KMS-11 (cell line): ENCODE results near the gene MYLIP.

Experiments
- H2AFZ ChIP-seq: fragments of 200-600 bp; sonication (generic); 2 replicates; pipeline ENCODE4 v1.6.1; 2016; ENCODE audit warnings: antibody characterized with exemption, mixed run types, low read depth
- H3K27ac ChIP-seq: fragments of 200-600 bp; sonication (generic); 2 replicates; pipeline ENCODE4 v1.6.1; 2016; ENCODE audit warnings: mild to moderate bottlenecking, mixed run types
- H3K27me3 ChIP-seq: fragments of 200-600 bp; sonication (generic); 2 replicates; pipeline ENCODE4 v1.6.1; 2017; ENCODE audit warnings: mild to moderate bottlenecking, low read depth, mixed run types, moderate library complexity; ENCODE audit not compliant: insufficient read depth
- H3K36me3 ChIP-seq: fragments of 200-600 bp; sonication (generic); 2 replicates; pipeline ENCODE4 v1.6.1; 2017; ENCODE audit warnings: mild to moderate bottlenecking, mixed run types; ENCODE audit not compliant: insufficient read depth
- H3K4me1 ChIP-seq: fragments of 200-600 bp; sonication (generic); 2 replicates; pipeline ENCODE4 v1.6.1; 2016; ENCODE audit warnings: mild to moderate bottlenecking, low read depth, mixed run types; ENCODE audit not compliant: poor library complexity, severe bottlenecking
- H3K4me2 ChIP-seq: fragments of 200-600 bp; sonication (generic); 2 replicates; pipeline ENCODE4 v1.7.0; 2016; ENCODE audit warnings: mild to moderate bottlenecking, mixed run types
- H3K4me3 ChIP-seq: fragments of 200-600 bp; sonication (generic); IDR thresholded peaks from 2 replicates; pipeline ENCODE4 v1.6.1; 2017; ENCODE audit warnings: low read depth, low read length, mixed read lengths; ENCODE audit not compliant: insufficient read depth
- H3K79me2 ChIP-seq: fragments of 200-600 bp; sonication (generic); 2 replicates; pipeline ENCODE4 v1.6.1; 2016; ENCODE audit warnings: low read depth, mixed run types; ENCODE audit not compliant: insufficient read depth
- H3K9ac ChIP-seq: fragments of 200-600 bp; sonication (generic); 2 replicates; pipeline ENCODE4 v1.6.1; 2016; ENCODE audit warnings: mild to moderate bottlenecking, mixed run types
- H4K20me1 ChIP-seq: fragments of 200-600 bp; sonication (generic); 2 replicates; pipeline ENCODE4 v1.6.1; 2016; ENCODE audit warnings: mild to moderate bottlenecking, mixed run types; ENCODE audit not compliant: insufficient read depth
- CTCF ChIP-seq: fragments of 200-600 bp; sonication (generic); conservative IDR thresholded peaks from 2 replicates; pipeline ENCODE4 v1.6.1; 2017; ENCODE audit warnings: low read depth, mild to moderate bottlenecking, antibody characterized with exemption, low read length, moderate library complexity, mixed read lengths

Gene MYLIP

GRCh38 chr6:16139556-16139955 is 10.7 kb downstream of the MYLIP start:
- H3K27ac ChIP-seq: no peak overlapping the region
- peaks cover 70% of the 10 kb centered on the region for H3K79me2 ChIP-seq
- TF ChIP-seq CTCF: no peak
- no peak overlapping the region for H3K4me2 ChIP-seq
- peaks cover 39% of the 10 kb centered on the region for H3K4me1 ChIP-seq
- H3K4me3 ChIP-seq: no peak overlapping the region
- H3K36me3 ChIP-seq: peaks cover 4% of the 10 kb centered on the region; the same call in 1 of the 2 replicates
- no peak overlapping the region for H2AFZ ChIP-seq
- no peak overlapping the region for H3K9ac ChIP-seq
- no peaks in the 10 kb centered on the region for H3K27me3 ChIP-seq
- peaks cover 19% of the 10 kb centered on the region for H4K20me1 ChIP-seq

GRCh38 chr6:16140607-16141006 is 11.7 kb downstream of the MYLIP start:
- H3K4me1 ChIP-seq: peaks cover 29% of the 10 kb centered on the region
- H3K4me3 ChIP-seq: no peak overlapping the region
- no peaks in the 10 kb centered on the region for H3K27me3 ChIP-seq
- H3K79me2 ChIP-seq: peaks cover 63% of the 10 kb centered on the region
- H3K27ac ChIP-seq: no peak overlapping the region
- peaks cover 4% of the 10 kb centered on the region; the same call in 1 of the 2 replicates for H3K36me3 ChIP-seq
- TF ChIP-seq CTCF: no peak
- H3K9ac ChIP-seq: no peak overlapping the region
- no peak overlapping the region for H3K4me2 ChIP-seq
- no peak overlapping the region for H2AFZ ChIP-seq
- peaks cover 17% of the 10 kb centered on the region for H4K20me1 ChIP-seq

DNA sequence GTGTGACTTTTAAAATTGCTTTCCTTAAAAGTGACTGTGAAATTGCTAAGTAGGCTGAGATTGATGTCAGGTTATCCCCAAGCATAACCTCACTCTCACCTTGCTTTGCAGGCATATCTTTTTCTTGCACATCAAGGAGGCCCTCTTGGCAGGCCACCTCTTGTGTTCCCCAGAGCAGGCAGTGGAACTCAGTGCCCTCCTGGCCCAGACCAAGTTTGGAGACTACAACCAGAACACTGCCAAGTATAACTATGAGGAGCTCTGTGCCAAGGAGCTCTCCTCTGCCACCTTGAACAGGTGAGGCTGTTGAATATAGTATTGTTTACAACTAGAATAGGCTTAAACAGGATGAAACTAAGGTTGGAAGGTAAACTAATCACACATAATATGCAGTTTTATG is 12.6 kb downstream of the MYLIP start:
- peaks cover 17% of the 10 kb centered on the region for H4K20me1 ChIP-seq
- H3K36me3 ChIP-seq: peaks cover 4% of the 10 kb centered on the region; the same call in 1 of the 2 replicates
- TF ChIP-seq CTCF: no peak
- H3K4me3 ChIP-seq: no peak overlapping the region
- H3K27me3 ChIP-seq: no peaks in the 10 kb centered on the region
- H2AFZ ChIP-seq: no peak overlapping the region
- H3K9ac ChIP-seq: no peak overlapping the region
- H3K4me2 ChIP-seq: no peak overlapping the region
- H3K4me1 ChIP-seq: peaks cover 20% of the 10 kb centered on the region
- H3K79me2 ChIP-seq: peaks cover 61% of the 10 kb centered on the region
- no peak overlapping the region for H3K27ac ChIP-seq

DNA sequence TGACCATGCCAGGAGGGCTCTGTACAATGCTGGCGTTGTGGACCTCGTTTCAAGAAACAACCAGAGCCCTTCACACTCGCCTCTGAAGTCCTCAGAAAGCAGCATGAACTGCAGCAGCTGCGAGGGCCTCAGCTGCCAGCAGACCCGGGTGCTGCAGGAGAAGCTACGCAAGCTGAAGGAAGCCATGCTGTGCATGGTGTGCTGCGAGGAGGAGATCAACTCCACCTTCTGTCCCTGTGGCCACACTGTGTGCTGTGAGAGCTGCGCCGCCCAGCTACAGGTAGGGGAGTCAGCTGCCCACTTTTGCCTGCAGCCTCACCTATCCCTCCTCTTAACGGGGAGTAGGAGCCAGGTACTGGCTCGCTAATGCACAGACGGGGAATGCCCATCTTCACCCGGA is 16.2 kb downstream of the MYLIP start:
- peaks cover 4% of the 10 kb centered on the region; the same call in 1 of the 2 replicates for H3K36me3 ChIP-seq
- H3K9ac ChIP-seq: no peak overlapping the region
- H3K27ac ChIP-seq: no peak overlapping the region
- H3K27me3 ChIP-seq: no peaks in the 10 kb centered on the region
- H3K79me2 ChIP-seq: peaks cover 31% of the 10 kb centered on the region
- TF ChIP-seq CTCF: no peak
- no peaks in the 10 kb centered on the region for H4K20me1 ChIP-seq
- no peak overlapping the region for H3K4me2 ChIP-seq
- H3K4me3 ChIP-seq: no peak overlapping the region
- no peak overlapping the region for H2AFZ ChIP-seq
- H3K4me1 ChIP-seq: no peaks in the 10 kb centered on the region
